SH-SY5Y (cell line): ENCODE data around the gene PDE9A.

Source experiments
- GATA2 ChIP-seq: IDR thresholded peaks from 2 replicates; pipeline ENCODE4 v1.6.1; 2011; ENCODE audit warnings: mild to moderate bottlenecking, low read depth, low read length
- GATA3 ChIP-seq: IDR thresholded peaks from 2 replicates; pipeline ENCODE4 v1.6.1; 2011; ENCODE audit warnings: low read depth, mild to moderate bottlenecking, low read length, moderate library complexity

DNA sequence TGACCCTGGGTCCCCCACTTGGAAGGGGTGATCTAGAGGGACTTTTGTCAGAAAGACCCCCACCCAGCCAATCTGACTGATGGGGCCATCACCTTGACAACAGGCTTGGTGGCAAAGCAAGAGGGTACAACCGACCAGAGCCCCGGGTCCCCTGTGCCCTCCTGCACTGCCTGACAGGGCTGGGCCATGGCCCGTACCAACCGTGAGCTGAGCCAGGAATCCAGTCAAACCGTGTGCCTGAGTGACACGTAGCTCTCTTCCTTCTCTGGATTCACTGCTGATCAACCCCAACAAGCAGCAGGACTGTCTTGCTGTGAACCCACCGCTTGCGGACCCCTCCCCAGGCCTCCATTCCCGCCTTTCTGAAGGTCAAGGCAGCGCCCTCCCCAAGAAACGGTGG, 27.0 kb downstream of the PDE9A start:
- TF ChIP-seq GATA2 (no peak), GATA3 (no peak)
